ENCODE data around the gene NAALADL2.
"Not testable (repeated sequence)": the region's sequence is repeated elsewhere in the genome, so short reads cannot be mapped to it uniquely, and the experiment has no call there.

The NAALADL2 gene

DNA sequence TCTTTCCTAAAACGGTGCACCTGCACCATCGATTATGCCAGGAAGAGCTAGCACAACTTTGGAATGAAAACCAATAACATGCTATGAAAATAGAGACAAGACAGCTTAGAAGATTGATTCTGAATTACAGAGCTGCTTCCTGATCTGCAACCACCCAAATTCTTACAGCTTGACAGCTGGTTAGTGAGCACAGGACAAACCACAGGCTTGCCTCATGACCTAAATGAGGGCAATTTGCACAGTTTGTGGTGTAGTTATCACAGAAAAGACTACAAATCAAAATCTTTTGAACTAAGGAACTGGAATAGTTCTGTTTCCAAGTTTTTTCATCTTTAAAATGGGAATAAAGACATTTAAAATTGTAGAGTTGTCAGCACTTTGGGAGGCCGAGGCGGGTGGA is 533.5 kb downstream of the NAALADL2 start:
- DNase-seq, result no peak

GRCh38 chr3:175397372-175397771 is 538.2 kb downstream of the NAALADL2 start:
- DNase-seq, result no peak

DNA sequence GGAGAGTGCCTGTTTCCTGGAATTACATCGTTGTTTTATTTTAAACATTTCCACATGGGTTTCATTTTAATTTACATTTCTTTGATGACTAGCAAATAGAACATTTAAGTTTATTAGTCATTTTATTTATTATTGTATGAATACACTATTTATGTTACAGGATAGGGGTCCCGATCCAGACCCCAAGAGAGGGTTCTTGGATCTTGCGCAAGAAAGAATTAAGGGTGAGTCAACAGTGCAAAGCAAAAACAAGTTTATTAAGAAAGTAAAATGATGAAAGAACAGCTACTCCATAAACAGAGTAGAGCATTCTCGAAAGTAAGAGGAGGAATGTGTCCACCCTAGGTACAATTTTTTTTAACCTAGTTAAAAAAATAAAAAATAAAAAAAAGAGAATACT is 539.5 kb downstream of the NAALADL2 start:
- DNase-seq, result no peak

GRCh38 chr3:175399156-175399840 is 540.2 kb downstream of the NAALADL2 start:
- DNase-seq, result no peak

DNA sequence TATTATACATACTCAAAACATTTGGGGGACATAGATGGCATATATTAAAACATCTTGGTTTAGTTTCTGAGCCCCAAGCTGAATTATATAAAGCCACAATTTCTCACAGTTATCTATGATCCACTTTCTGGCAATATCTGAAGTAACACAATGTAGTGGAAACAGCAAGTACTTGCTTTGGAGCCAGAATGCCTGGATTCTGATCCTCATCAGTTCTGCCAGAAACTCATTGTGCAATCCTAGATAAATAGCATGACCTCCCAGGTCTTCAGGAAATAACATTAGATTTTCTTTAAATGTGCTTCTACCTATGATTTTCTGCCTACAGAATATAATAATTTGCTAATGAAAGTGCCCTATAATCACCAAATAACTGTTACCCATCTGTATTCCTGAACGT is 544.9 kb downstream of the NAALADL2 start:
- no peak for DNase-seq

DNA sequence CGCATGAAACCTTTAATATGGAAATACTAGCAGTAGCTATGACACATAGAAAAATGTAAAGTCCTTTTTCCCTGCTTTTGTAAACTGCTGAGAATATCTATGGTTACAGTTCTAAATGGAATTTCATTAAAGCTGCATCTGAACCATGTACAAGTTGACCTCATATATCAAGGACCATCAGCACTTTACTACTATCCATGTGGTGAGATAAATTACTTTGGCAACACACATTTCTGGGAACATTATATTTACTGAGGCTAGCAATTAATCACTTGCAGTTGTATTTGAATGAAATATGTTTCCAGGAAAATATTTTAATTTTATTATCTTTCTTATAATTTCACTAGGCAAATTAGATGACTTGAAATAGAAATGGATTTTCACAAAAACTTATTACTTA is 545.5 kb downstream of the NAALADL2 start:
- no peak for DNase-seq

GRCh38 chr3:175410251-175410650 is 551.1 kb downstream of the NAALADL2 start:
- DNase-seq, result no peak

DNA sequence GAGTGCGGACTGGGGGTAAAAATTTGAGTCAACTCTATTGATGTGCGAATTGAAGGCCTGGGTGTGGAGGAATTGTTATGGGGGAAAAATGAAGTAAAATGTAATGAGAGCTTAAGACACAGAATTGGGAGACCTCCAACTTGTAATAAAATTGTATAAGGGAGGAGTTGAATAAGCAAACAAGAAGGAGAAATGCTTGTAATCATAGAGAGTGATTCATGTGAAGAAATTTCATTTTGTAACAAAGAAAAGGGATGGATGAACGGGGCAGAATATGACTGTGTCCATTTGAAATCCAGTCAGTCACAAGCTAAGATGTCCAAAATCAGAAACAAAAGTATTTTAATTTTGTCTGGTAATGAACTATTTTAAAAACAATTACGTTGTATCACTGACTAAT is 552.3 kb downstream of the NAALADL2 start:
- no peak for DNase-seq

- DNase-seq, result no peak
Measured at GRCh38 chr3:175411946-175412345, 552.8 kb downstream of the NAALADL2 start.

DNA sequence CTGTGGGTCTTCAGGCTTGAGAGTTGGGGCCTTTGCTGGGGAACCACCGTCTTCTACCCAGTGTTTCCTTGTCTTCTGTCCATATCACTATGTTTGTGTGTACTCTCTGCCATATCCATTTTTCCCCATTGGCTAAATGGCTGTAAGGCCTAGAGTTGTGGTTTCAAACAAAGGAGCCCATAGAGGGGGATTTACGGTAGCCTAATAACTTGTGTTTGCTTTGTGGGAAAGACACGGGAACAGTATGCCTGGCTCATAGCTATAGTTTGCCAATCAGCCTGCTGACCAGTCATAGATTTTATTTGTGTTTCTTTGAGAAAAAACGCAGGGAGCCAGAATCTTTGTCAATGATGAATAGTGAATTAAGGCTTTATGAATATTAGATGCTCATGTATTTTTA is 554.8 kb downstream of the NAALADL2 start:
- no peak for DNase-seq

DNA sequence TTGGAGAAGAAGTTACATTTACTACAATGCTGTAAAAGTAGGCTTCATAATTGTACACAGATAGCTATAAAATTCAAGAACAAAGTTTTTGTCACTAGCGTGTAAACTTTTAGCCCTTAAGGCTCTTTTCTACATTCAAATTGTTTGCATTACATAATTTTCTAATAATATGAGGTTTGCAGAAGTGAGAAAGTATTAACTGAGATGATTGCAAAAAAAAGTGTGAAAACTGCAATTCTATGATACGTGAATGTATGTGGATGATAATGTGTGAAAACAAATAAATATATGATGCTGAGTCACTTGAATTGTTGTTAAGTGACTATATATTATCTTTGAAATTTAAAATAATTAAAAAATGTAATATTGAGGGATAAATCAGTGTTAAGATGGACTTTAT is 557.5 kb downstream of the NAALADL2 start:
- no peak for DNase-seq

GRCh38 chr3:175417426-175417825 is 558.3 kb downstream of the NAALADL2 start:
- no peak for DNase-seq

- DNase-seq, result no peak
Measured at GRCh38 chr3:175421902-175422301, 562.8 kb downstream of the NAALADL2 start.

- DNase-seq, result no peak
Measured at GRCh38 chr3:175422744-175423143, 563.6 kb downstream of the NAALADL2 start.

DNA sequence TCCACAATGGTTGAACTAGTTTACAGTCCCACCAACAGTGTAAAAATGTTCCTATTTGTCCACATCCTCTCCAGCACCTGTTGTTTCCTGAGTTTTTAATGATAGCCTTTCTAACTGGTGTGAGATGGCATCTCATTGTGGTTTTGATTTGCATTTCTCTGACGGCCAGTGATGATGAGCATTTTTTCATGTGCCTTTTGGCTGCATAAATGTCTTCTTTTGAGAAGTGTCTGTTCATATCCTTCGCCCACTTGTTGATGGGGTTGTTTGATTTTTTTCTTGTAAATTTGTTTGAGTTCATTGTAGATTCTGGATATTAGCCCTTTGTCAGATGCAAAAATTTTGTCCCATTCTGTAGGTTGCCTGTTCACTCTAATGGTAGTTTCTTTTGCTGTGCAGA is 564.7 kb downstream of the NAALADL2 start:
- DNase-seq, result not testable (repeated sequence)

GRCh38 chr3:175426805-175427204 is 567.7 kb downstream of the NAALADL2 start:
- DNase-seq, result no peak

DNA sequence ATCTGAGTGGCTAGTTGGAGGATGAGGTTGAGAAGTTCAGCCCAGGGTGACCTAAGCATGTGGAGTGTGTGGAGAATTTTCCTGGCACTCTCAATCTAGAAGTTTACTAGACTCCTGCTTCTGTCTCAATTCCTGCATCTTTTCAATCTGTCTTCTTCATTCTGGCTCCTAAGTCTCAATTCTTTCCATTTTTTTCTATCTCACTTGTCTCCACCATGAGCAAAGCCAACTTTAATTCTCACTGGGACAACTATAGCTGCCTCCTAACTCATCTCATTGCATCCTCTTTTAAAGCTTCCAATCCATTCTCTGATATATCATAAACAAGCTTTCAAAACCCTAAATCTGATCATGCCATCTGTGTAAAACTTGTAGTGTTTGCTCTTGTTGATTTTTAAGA is 569.3 kb downstream of the NAALADL2 start:
- DNase-seq, result no peak

GRCh38 chr3:175430983-175431773 is 572.0 kb downstream of the NAALADL2 start:
- no peak for DNase-seq

DNA sequence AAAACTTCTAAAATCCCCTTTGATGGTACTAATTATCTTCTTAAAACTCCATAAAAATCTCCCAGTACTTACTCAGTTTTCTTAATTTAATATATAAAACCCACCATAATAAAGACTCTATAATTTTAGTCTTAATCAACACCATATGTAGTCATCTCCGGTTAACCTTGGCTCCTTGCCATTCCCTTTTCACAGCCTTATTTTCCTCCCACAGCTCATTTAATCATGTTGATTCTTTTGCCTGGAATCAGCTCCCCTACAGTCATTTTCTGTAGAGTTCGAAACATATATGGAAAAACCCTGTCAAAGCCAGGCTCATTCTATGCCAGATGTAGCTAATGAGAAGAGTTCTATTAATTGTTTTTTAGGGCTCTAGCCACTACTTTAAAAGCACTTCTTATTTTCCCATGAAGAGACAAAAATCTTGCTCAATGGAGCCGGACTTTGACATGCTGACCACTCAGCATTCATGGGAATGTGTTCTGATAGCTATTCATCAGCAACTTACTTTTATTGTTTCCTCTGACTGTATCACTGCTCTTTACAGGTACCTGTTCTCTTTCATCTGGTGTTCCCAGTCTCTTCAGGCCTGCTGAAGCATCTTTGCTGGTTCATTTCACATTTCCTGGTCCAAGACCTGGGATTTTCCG is 573.4 kb downstream of the NAALADL2 start:
- DNase-seq, result no peak

- no peak for DNase-seq
Measured at GRCh38 chr3:175433026-175433674, 574.0 kb downstream of the NAALADL2 start.

GRCh38 chr3:175434561-175434960 is 575.4 kb downstream of the NAALADL2 start:
- no peak for DNase-seq

GRCh38 chr3:175443682-175444081 is 584.5 kb downstream of the NAALADL2 start:
- no peak for DNase-seq

DNA sequence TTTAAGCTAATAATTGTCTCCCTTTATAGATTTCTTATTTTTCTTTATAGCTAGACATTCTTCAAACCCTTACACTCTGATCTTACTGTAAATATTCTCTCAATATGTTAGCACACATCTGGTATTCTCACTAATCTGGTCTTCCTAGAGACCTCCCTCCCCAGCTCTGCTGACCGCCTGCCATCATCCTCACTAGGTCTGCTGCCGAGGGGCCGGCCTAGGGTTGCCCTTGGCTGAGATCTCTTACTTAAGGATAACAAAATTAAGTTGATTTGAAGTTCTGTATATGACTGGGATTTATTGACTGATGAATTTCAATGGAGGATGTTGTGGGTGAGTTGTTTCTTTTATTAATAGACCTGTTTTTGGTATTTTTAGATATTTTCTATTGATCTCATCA is 586.6 kb downstream of the NAALADL2 start:
- DNase-seq, result no peak

- DNase-seq, result no peak
Measured at GRCh38 chr3:175447521-175447920, 588.4 kb downstream of the NAALADL2 start.
